GM13977 (cell line): ENCODE data around the gene CERS3.

Experiments
- DNase-seq: peaks from one replicate; pipeline ENCODE4 v3.0.0; 2012; ENCODE audit warnings: low spot score
- in situ Hi-C: fragments of 300-500 bp; cut with MboI; formaldehyde crosslinking; loops from one replicate; pipeline ENCODE4 v1.12.0; 2022; ENCODE audit warnings: low sequenced_read_pairs, low pct_unique_long_range_greater_than_20kb, mixed read lengths, inconsistent platforms; ENCODE audit not compliant: unreplicated experiment
- TF ChIP-seq, protein P1 (sequence below): IDR thresholded peaks from 2 replicates; pipeline ENCODE4 v1.5.1; 2012; ENCODE audit warnings: mild to moderate bottlenecking, control low read depth; ENCODE audit not compliant: insufficient read depth; ENCODE audit errors: extremely low read depth, missing control alignments

CERS3 gene

GRCh38 chr15:100528833-100529428, at the start of gene CERS3:
Gene CERS3 (minus strand): TSS chr15:100528950. CDS start chr15:100501849, 27,101 bp downstream.
- TF ChIP-seq, protein P1, sequence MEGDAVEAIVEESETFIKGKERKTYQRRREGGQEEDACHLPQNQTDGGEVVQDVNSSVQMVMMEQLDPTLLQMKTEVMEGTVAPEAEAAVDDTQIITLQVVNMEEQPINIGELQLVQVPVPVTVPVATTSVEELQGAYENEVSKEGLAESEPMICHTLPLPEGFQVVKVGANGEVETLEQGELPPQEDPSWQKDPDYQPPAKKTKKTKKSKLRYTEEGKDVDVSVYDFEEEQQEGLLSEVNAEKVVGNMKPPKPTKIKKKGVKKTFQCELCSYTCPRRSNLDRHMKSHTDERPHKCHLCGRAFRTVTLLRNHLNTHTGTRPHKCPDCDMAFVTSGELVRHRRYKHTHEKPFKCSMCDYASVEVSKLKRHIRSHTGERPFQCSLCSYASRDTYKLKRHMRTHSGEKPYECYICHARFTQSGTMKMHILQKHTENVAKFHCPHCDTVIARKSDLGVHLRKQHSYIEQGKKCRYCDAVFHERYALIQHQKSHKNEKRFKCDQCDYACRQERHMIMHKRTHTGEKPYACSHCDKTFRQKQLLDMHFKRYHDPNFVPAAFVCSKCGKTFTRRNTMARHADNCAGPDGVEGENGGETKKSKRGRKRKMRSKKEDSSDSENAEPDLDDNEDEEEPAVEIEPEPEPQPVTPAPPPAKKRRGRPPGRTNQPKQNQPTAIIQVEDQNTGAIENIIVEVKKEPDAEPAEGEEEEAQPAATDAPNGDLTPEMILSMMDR, result no peak
- no peak for DNase-seq
- in situ Hi-C loops, result no loop called here

DNA sequence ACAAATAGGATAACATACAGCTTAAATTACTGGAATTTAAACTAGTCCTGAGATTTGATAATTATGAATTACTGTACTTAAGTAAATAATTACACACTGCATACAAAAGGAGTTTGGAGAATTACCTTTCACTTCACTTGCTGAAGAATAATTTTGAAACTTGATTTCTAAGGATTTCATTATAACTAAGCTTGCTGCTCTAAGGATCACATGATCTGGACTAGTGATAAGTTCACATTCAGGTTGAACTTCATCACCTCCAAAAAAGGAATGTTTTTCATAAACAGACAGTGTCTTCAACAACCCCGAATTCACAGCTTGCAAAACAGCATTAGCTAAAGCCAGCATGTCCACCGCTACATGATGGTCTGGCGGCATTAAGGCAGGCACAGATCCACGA, 44.8 kb upstream of the CERS3 start:
- TF ChIP-seq, protein P1, result no peak

GRCh38 chr15:100572362-100572983, 43.7 kb upstream of the CERS3 start:
- TF ChIP-seq, protein P1, result no peak
- no peak for DNase-seq
- in situ Hi-C loops, result no loop called here

More for the DNA sequence above, 44.8 kb upstream of the CERS3 start:
- in situ Hi-C loops, result no loop called here
- no peak for DNase-seq

DNA sequence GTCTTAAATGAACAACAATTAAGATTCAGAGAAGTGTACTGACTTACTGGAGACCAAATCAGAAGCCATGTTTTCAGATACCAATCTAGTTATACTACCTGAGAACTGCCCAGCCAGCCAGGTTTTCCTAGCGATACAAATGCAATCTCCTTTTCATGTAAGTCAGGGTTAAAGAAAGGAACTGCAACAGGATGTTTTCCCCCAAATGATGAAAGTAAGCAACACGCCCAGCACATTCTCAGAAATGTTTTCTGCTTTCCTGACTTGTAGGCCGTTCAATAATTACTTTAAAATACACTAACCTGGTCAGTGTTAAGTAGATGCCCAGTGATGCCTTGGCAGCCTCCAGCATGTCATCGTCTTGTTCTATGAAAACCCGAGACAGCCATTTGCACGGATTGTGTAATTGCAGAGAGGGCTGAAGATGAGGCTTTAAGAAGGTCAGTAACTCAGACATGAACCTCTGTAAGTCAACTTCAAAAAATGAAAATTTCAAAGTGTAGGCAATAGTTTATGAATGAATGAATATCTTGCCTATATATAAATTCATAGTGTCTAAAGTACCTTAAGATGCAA, 42.9 kb upstream of the CERS3 start:
- TF ChIP-seq, protein P1, result no peak
- DNase-seq, result no peak
- in situ Hi-C loops, result no loop called here

- in situ Hi-C loops, result no loop called here
- TF ChIP-seq, protein P1, result no peak
- DNase-seq, result no peak
Measured at GRCh38 chr15:100570735-100571313, 42.1 kb upstream of the CERS3 start.

DNA sequence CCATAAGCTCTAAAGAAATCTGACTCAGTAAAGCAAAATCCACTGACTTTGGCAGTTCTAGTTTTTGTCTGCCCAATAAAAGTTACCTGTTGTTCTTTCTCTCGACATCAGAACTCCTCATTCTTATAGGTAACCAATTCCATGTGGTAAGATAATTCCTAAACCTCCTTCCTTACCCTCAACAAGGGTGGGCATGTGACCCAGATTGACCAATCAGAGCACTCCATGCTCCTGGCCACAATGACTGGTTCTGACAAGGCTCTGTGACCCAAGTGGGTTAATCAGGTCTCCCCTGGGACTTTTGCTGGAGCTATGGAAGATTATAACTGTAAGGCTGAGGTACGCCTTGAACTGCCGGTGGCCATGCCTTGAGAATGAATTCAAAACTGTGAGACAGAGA, 41.5 kb upstream of the CERS3 start:
- TF ChIP-seq, protein P1, result no peak
- in situ Hi-C loops, result no loop called here
- DNase-seq, result no peak
